ENCODE results near the gene EFNA5. TPM values are rescaled to one million over a fixed set of nuclear protein-coding genes. Genes with fewer than 3 reads are reported as not detected.

The EFNA5 gene
- total RNA-seq, 3 donors from 2014 or later (not counting 1 experiment from before 2014, with no cell fraction given), result 2.2 to 8.1 (median 4.3) TPM

DNA sequence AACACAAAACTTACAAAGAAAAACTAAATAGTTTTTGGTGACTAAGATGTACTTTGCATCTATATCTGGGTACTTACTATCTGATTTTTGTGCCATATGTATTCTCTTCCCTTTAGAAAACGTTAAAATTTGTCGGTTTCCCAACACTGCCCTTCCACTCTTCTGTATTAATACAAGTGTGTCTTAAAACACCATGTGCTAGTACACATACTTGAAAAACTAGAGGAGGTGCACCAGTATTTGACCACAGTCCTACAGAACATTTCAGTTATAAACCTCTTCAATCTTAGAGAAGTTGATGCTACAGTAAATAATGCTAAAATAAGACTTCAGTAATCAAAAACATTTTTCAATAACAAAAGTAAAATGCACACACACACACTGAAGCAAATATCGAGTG, 251.2 kb downstream of the EFNA5 start:
- Histone ChIP-seq H3K9me3 (ENCODE audit: control insufficient read depth, insufficient read depth, low read length) (no peaks in the 10 kb centered on the region), H3K4me3 (ENCODE audit: low read length) (no peak overlapping the region), H3K4me1 (ENCODE audit: control insufficient read depth, insufficient read depth, low read length) (no peaks in the 10 kb centered on the region), H3K27me3 (ENCODE audit: control insufficient read depth, insufficient read depth, low read length) (no peaks in the 10 kb centered on the region), H3K27ac (ENCODE audit: low read length) (no peak overlapping the region), H3K36me3 (ENCODE audit: control insufficient read depth, insufficient read depth, low read length) (no peaks in the 10 kb centered on the region)
- WGBS (ENCODE audit: insufficient coverage), result 92% methylated on average over 2 of the region's 3 CpGs
- DNase-seq (no peak), ATAC-seq (no peak)
- TF ChIP-seq, protein P1, sequence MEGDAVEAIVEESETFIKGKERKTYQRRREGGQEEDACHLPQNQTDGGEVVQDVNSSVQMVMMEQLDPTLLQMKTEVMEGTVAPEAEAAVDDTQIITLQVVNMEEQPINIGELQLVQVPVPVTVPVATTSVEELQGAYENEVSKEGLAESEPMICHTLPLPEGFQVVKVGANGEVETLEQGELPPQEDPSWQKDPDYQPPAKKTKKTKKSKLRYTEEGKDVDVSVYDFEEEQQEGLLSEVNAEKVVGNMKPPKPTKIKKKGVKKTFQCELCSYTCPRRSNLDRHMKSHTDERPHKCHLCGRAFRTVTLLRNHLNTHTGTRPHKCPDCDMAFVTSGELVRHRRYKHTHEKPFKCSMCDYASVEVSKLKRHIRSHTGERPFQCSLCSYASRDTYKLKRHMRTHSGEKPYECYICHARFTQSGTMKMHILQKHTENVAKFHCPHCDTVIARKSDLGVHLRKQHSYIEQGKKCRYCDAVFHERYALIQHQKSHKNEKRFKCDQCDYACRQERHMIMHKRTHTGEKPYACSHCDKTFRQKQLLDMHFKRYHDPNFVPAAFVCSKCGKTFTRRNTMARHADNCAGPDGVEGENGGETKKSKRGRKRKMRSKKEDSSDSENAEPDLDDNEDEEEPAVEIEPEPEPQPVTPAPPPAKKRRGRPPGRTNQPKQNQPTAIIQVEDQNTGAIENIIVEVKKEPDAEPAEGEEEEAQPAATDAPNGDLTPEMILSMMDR (IDR thresholded peaks at IDR 0.05), result no peak
- Mint-ChIP-seq H3K27me3 (ENCODE audit: low read depth in 2 of 2) (no peaks in the 10 kb centered on the region), H3K4me1 (peaks cover 7 to 8% of the 10 kb centered on the region in 2 donors), H3K4me3 (no peak overlapping the region), H3K9me3 (no peaks in the 10 kb centered on the region), H3K27ac (no peak overlapping the region), H3K36me3 (no peaks in the 10 kb centered on the region)
- intact Hi-C loops (cut with micrococcal nuclease), result no loop called here

DNA sequence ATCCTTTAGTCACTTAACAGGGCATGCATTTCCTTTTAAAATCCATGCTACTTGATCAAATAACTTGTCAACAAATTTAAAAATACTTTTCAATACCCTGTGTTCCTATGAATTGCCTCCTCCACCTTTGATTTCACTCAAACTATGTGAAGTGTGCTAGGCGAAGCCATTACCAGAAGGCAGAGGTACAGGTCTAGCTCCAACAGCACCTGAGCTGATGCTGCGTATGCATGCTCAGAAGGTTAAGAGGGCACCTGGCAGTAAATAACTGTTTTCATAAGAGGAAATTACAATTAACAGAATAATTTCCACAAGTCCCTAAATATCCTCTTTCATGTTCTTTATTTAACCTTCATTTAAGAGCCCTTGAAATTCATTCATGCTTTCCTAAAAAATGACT, 251.8 kb downstream of the EFNA5 start:
- H3K4me3 Mint-ChIP-seq, result no peak overlapping the region
- ATAC-seq (no peak), DNase-seq (no peak)
- no peaks in the 10 kb centered on the region for H3K36me3 Mint-ChIP-seq
- Histone ChIP-seq H3K36me3 (ENCODE audit: control insufficient read depth, insufficient read depth, low read length) (no peaks in the 10 kb centered on the region), H3K4me1 (ENCODE audit: control insufficient read depth, insufficient read depth, low read length) (no peaks in the 10 kb centered on the region), H3K27me3 (ENCODE audit: control insufficient read depth, insufficient read depth, low read length) (no peaks in the 10 kb centered on the region), H3K27ac (ENCODE audit: low read length) (no peak overlapping the region), H3K4me3 (ENCODE audit: low read length) (no peak overlapping the region), H3K9me3 (ENCODE audit: control insufficient read depth, insufficient read depth, low read length) (no peaks in the 10 kb centered on the region)
- H3K27ac Mint-ChIP-seq, result no peak overlapping the region
- H3K4me1 Mint-ChIP-seq, result peaks cover 7 to 8% of the 10 kb centered on the region in 2 donors
- H3K9me3 Mint-ChIP-seq, result no peaks in the 10 kb centered on the region
- 94% methylated on average over 2 of the region's 2 CpGs for WGBS (ENCODE audit: insufficient coverage)
- no peaks in the 10 kb centered on the region for H3K27me3 Mint-ChIP-seq (ENCODE audit: low read depth in 2 of 2)
- intact Hi-C loops (cut with micrococcal nuclease), result no loop called here
- TF ChIP-seq, protein P1 (IDR thresholded peaks at IDR 0.05), result no peak

DNA sequence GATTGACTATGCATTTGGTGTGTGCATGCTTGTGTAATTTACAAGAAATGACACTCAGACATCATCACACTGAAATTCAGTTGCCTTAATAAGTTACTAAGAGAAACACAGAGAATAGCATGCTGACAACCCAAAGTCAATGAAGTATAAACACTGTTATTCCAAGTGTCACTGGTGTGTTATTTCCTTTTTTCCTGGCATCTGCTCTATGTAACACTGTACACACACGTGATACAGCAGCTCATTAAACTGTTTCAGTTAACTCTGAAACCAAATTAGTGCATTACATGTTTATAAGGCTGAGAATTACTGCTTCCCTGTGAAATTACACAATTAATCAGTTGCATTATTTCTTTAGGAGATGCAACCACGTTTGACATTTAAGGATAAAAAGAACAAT, 252.7 kb downstream of the EFNA5 start:
- TF ChIP-seq, protein P1 (IDR thresholded peaks at IDR 0.05), result no peak
- WGBS (ENCODE audit: insufficient coverage), result 100% methylated on average over 1 of the region's 2 CpGs
- no peak overlapping the region for H3K27ac Mint-ChIP-seq
- Histone ChIP-seq H3K4me1 (ENCODE audit: control insufficient read depth, insufficient read depth, low read length) (no peaks in the 10 kb centered on the region), H3K9me3 (ENCODE audit: control insufficient read depth, insufficient read depth, low read length) (no peaks in the 10 kb centered on the region), H3K27ac (ENCODE audit: low read length) (no peak overlapping the region), H3K36me3 (ENCODE audit: control insufficient read depth, insufficient read depth, low read length) (no peaks in the 10 kb centered on the region), H3K4me3 (ENCODE audit: low read length) (no peak overlapping the region), H3K27me3 (ENCODE audit: control insufficient read depth, insufficient read depth, low read length) (no peaks in the 10 kb centered on the region)
- H3K27me3 Mint-ChIP-seq (ENCODE audit: low read depth in 2 of 2), result no peaks in the 10 kb centered on the region
- DNase-seq (no peak), ATAC-seq (no peak)
- intact Hi-C loops (cut with micrococcal nuclease), result no loop called here
- H3K36me3 Mint-ChIP-seq, result no peaks in the 10 kb centered on the region
- peaks cover 7 to 8% of the 10 kb centered on the region in 2 donors for H3K4me1 Mint-ChIP-seq
- H3K4me3 Mint-ChIP-seq, result no peak overlapping the region
- no peaks in the 10 kb centered on the region for H3K9me3 Mint-ChIP-seq

DNA sequence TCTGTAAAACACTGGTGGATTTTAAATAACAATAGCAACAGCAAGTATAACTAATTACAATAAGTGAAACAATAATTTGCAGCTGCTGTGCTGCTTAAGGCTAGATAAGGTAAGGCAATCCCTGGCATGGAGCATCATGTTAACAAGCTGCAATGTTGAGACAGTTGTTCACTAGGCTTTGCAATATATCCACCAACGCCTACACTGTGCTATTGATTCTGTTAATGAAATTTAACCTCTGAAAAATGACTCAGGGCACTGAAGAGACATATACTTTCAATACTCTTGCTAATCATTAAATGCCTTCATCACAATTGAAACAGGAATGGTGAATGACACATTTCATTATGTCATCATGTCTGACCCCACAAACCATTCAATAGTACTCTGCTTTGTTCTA, 255.0 kb downstream of the EFNA5 start:
- no peak for DNase-seq
- TF ChIP-seq, protein P1 (IDR thresholded peaks at IDR 0.05), result no peak
- intact Hi-C loops (cut with micrococcal nuclease), result no loop called here
- Histone ChIP-seq H3K4me1 (ENCODE audit: control insufficient read depth, insufficient read depth, low read length) (no peaks in the 10 kb centered on the region), H3K27me3 (ENCODE audit: control insufficient read depth, insufficient read depth, low read length) (no peaks in the 10 kb centered on the region), H3K36me3 (ENCODE audit: control insufficient read depth, insufficient read depth, low read length) (no peaks in the 10 kb centered on the region), H3K27ac (ENCODE audit: low read length) (no peak overlapping the region), H3K4me3 (ENCODE audit: low read length) (no peak overlapping the region), H3K9me3 (ENCODE audit: control insufficient read depth, insufficient read depth, low read length) (no peaks in the 10 kb centered on the region)
- no peaks in the 10 kb centered on the region for H3K9me3 Mint-ChIP-seq
- ATAC-seq, result no peak
- no peaks in the 10 kb centered on the region for H3K4me1 Mint-ChIP-seq
- WGBS (ENCODE audit: insufficient coverage), result 100% methylated on average over 1 of the region's 1 CpG
- no peaks in the 10 kb centered on the region for H3K27me3 Mint-ChIP-seq (ENCODE audit: low read depth in 2 of 2)
- no peak overlapping the region for H3K27ac Mint-ChIP-seq
- H3K4me3 Mint-ChIP-seq, result no peak overlapping the region
- no peaks in the 10 kb centered on the region for H3K36me3 Mint-ChIP-seq

Measured in natural killer cell (primary cell).